Motor neuron (in vitro differentiated cells): ENCODE measurements around the gene TSPEAR. TPM values are rescaled to one million over a fixed set of nuclear protein-coding genes. Genes with fewer than 3 reads are reported as not detected.

Source experiments
- ATAC-seq, 8 experiments: fragments of 200-7000 bp; cut with Tn5 transposase; replicated peaks in 6 of 8; 2 replicates each; pipeline ENCODE4 v1.8.0; 2021; ENCODE audit warnings: mild to moderate bottlenecking in 8 of 8, moderate library complexity in 8 of 8
- H3K27ac ChIP-seq, 2 donors: fragments of 250-450 bp; sonication (Bioruptor Pico); 2 replicates each; pipeline ENCODE4 v1.9.0; 2021; ENCODE audit warnings: antibody characterized with exemption in 2 of 2, mild to moderate bottlenecking in 2 of 2, moderate library complexity in 1 of 2
- H3K4me1 ChIP-seq, 2 donors: fragments of 250-450 bp; sonication (Bioruptor Pico); replicated peaks in 1 of 2; 2 replicates each; pipeline ENCODE4 v1.6.1; 2021; ENCODE audit warnings: antibody characterized with exemption in 2 of 2, mild to moderate bottlenecking in 2 of 2, moderate library complexity in 1 of 2
- H3K4me3 ChIP-seq, 5 donors: fragments of 250-450 bp; sonication (Bioruptor Pico); 2 replicates each; pipeline ENCODE4 v1.9.0; 2021; ENCODE audit warnings: antibody characterized with exemption in 5 of 5, mild to moderate bottlenecking in 5 of 5, moderate library complexity in 4 of 5
- WGBS, 10 experiments: fragments of 450-650 bp; shearing (Covaris generic); methylation state at CpG; one replicate each; pipeline ENCODE4 v1.0.0; 2022; 5-methylcytosine and 5-hydroxymethylcytosine counted together
- in situ Hi-C, 9 experiments: fragments of 400-800 bp; cut with MboI; loops; one replicate each; pipeline ENCODE4 v1.15.0; 2021; ENCODE audit warnings: low sequenced_read_pairs in 9 of 9, low pct_unique_long_range_greater_than_20kb in 2 of 9; ENCODE audit not compliant: unreplicated experiment in 9 of 9
- total RNA-seq, 8 experiments: library from RNA; unstranded; fragments of 300-600 nt; gene quantifications; 2 replicates each; pipeline versions ENCODE4 v1.2.3 to v1.2.4, GENCODE V29; 2022

Gene TSPEAR
- total RNA-seq, 8 experiments from 2014 or later: 0.21 to 0.66 (median 0.31) TPM; not detected in 1

GRCh38 chr21:44751186-44751798 is 39.9 kb upstream of the TSPEAR start:
- Histone ChIP-seq H3K4me3 (no peak overlapping the region), H3K4me1 (peaks cover 10 to 12% of the 10 kb centered on the region in 2 donors), H3K27ac (no peak overlapping the region)
- in situ Hi-C loops: no loop called here
- no peak for ATAC-seq
- WGBS, 10 experiments: 60 to 90% (median 83%) methylated on average over 1 to 6 of the region's 24 CpGs; no CpG with 5 or more reads in 6 of the 10 experiments

GRCh38 chr21:44750675-44751025 is 39.3 kb upstream of the TSPEAR start:
- in situ Hi-C loops: no loop called here
- ATAC-seq: peak in 2 of 8 experiments; percentile 28 to 52
- Histone ChIP-seq H3K4me3 (no peak overlapping the region), H3K4me1 (peaks cover 10 to 12% of the 10 kb centered on the region in 2 donors), H3K27ac (no peak overlapping the region)
- 35 to 100% (median 84%) methylated on average over 1 to 8 of the region's 12 CpGs; no CpG with 5 or more reads in 5 of the 10 experiments for WGBS, 10 experiments

GRCh38 chr21:44749759-44750674 is 38.6 kb upstream of the TSPEAR start:
- H3K4me1 ChIP-seq: peaks cover 10 to 12% of the 10 kb centered on the region in 2 donors
- WGBS, 10 experiments: 95 to 100% (median 100%) methylated on average over 1 to 7 of the region's 47 CpGs; no CpG with 5 or more reads in 7 of the 10 experiments
- in situ Hi-C loops: loop anchor here in 1 of 9 experiments (25.0 kb wide), 1 partner anchor 87 kb away; no protein-coding TSS in a partner anchor
- peak in 2 of 8 experiments; percentile 12 to 21 for ATAC-seq
- no peak overlapping the region for H3K27ac ChIP-seq
- no peak overlapping the region for H3K4me3 ChIP-seq

- in situ Hi-C loops: loop anchor here in 1 of 9 experiments (25.0 kb wide), 1 partner anchor 88 kb away; no protein-coding TSS in a partner anchor
- 73 to 100% (median 95%) methylated on average over 1 to 6 of the region's 26 CpGs; no CpG with 5 or more reads in 7 of the 10 experiments for WGBS, 10 experiments
- Histone ChIP-seq H3K4me1 (peaks cover 10 to 12% of the 10 kb centered on the region in 2 donors), H3K4me3 (no peak overlapping the region), H3K27ac (no peak overlapping the region)
- ATAC-seq: peak in 5 of 8 experiments; percentile 8 to 42 (median 19)
These were observed 37.9 kb upstream of the TSPEAR start for GRCh38 chr21:44749116-44749758.

GRCh38 chr21:44748621-44749020 is 37.2 kb upstream of the TSPEAR start:
- WGBS, 10 experiments: 7 to 47% (median 27%) methylated on average over 2 to 9 of the region's 16 CpGs; no CpG with 5 or more reads in 3 of the 10 experiments
- in situ Hi-C loops: loop anchor here in 1 of 9 experiments (25.0 kb wide), 1 partner anchor 89 kb away; no protein-coding TSS in a partner anchor
- Histone ChIP-seq H3K4me3 (no peak overlapping the region), H3K4me1 (peaks cover 10 to 12% of the 10 kb centered on the region in 2 donors), H3K27ac (no peak overlapping the region)
- ATAC-seq: peak; percentile 22 to 99 (median 76)

GRCh38 chr21:44742418-44743153 is 31.2 kb upstream of the TSPEAR start:
- peak in 3 of 8 experiments; percentile 41 to 72 (median 63) for ATAC-seq
- WGBS, 10 experiments: 0 to 100% (median 100%) methylated on average over 1 of the region's 1 CpG
- Histone ChIP-seq H3K27ac (no peak overlapping the region), H3K4me1 (no peaks in the 10 kb centered on the region), H3K4me3 (no peak overlapping the region)
- in situ Hi-C loops: loop anchor here in 1 of 9 experiments (25.0 kb wide), 1 partner anchor 95 kb away; no protein-coding TSS in a partner anchor

- no peak for ATAC-seq
- Histone ChIP-seq H3K4me1 (no peaks in the 10 kb centered on the region), H3K27ac (no peak overlapping the region), H3K4me3 (no peak overlapping the region)
- whole genome bisulfite sequencing, 10 experiments: 16 to 100% (median 73%) methylated on average over 1 to 3 of the region's 3 CpGs; no CpG with 5 or more reads in 2 of the 10 experiments
- in situ Hi-C loops: loop anchor here in 1 of 9 experiments (25.0 kb wide), 1 partner anchor 95 kb away; no protein-coding TSS in a partner anchor
These were observed 30.5 kb upstream of the TSPEAR start for GRCh38 chr21:44741921-44742320.

GRCh38 chr21:44740742-44741141 is 29.4 kb upstream of the TSPEAR start:
- 0 to 100% (median 81%) methylated on average over 1 to 4 of the region's 7 CpGs; no CpG with 5 or more reads in 3 of the 10 experiments for WGBS, 10 experiments

GRCh38 chr21:44739316-44739715 is 27.9 kb upstream of the TSPEAR start:
- 14 to 100% (median 57%) methylated on average over 1 of the region's 1 CpG; no CpG with 5 or more reads in 5 of the 10 experiments for WGBS, 10 experiments
- no peak for ATAC-seq
- no peaks in the 10 kb centered on the region for H3K4me1 ChIP-seq
- no peak overlapping the region for H3K27ac ChIP-seq
- no peak overlapping the region for H3K4me3 ChIP-seq
- in situ Hi-C loops: loop anchor here in 1 of 9 experiments (25.0 kb wide), 1 partner anchor 98 kb away; no protein-coding TSS in a partner anchor

More at GRCh38 chr21:44740742-44741141, 29.4 kb upstream of the TSPEAR start:
- H3K27ac ChIP-seq: no peak overlapping the region
- no peak overlapping the region for H3K4me3 ChIP-seq
- in situ Hi-C loops: loop anchor here in 1 of 9 experiments (25.0 kb wide), 1 partner anchor 97 kb away; no protein-coding TSS in a partner anchor
- ATAC-seq: peak in 3 of 8 experiments; percentile 43 to 64 (median 49)
- no peaks in the 10 kb centered on the region for H3K4me1 ChIP-seq

- H3K27ac ChIP-seq: no peak overlapping the region
- 13 to 100% (median 71%) methylated on average over 1 to 2 of the region's 3 CpGs; no CpG with 5 or more reads in 7 of the 10 experiments for WGBS, 10 experiments
- H3K4me3 ChIP-seq: no peak overlapping the region
- no peaks in the 10 kb centered on the region for H3K4me1 ChIP-seq
- ATAC-seq: no peak
- in situ Hi-C loops: loop anchor here in 1 of 9 experiments (25.0 kb wide), 1 partner anchor 99 kb away; no protein-coding TSS in a partner anchor
These were observed 27.2 kb upstream of the TSPEAR start for GRCh38 chr21:44738621-44739020.

- in situ Hi-C loops: loop anchor here in 1 of 9 experiments (25.0 kb wide), 1 partner anchor 99 kb away; no protein-coding TSS in a partner anchor
- no peak for ATAC-seq
- no peaks in the 10 kb centered on the region for H3K4me1 ChIP-seq
- no peak overlapping the region for H3K4me3 ChIP-seq
- H3K27ac ChIP-seq: no peak overlapping the region
- 20 to 100% (median 82%) methylated on average over 1 to 3 of the region's 3 CpGs; no CpG with 5 or more reads in 2 of the 10 experiments for WGBS, 10 experiments
These were observed 26.5 kb upstream of the TSPEAR start for GRCh38 chr21:44737706-44738354.
